T-cell (primary cell): Measurements from ENCODE around the gene SPSB2. TPM values are rescaled to one million over a fixed set of nuclear protein-coding genes. Genes with fewer than 3 reads are reported as not detected.

ENCODE experiments used
- ATAC-seq, 4 experiments: fragments of 200-7000 bp in 3 of 4; fragments of 150-1000 bp in 1 of 4; cut with Tn5 transposase; replicated peaks in 1 of 4; 1 replicate in 3 of 4; 2 replicates in 1 of 4; pipeline ENCODE4 v1.10.0; 2021; ENCODE audit warnings: moderate library complexity in 3 of 4, mild to moderate bottlenecking in 2 of 4, moderate number of reproducible peaks in 1 of 4
- CTCF ChIA-PET, 2 donors: fragments of 300-600 bp; sonication (Branson Sonifier 250); formaldehyde crosslinking; loops; one replicate each; lab custom pipeline; 2022; ENCODE audit warnings: antibody characterized with exemption in 2 of 2; lab: Charles Lee
- POLR2A ChIA-PET, 2 donors: fragments of 300-600 bp; sonication (Branson Sonifier 250); formaldehyde crosslinking; loops; one replicate each; lab custom pipeline; 2022; ENCODE audit warnings: antibody characterized with exemption in 2 of 2; lab: Charles Lee
- DNase-seq, 35 experiments: peaks; one replicate each; pipeline versions ENCODE4 v3.0.0 to v3.0.0-alpha.2; 2013 to 2023
- H3K27ac ChIP-seq: one replicate; pipeline ENCODE4 v1.5.1; 2013; ENCODE audit warnings: low read length
- H3K27me3 ChIP-seq, 2 experiments: replicated peaks in 1 of 2; 1 replicate in 1 of 2; 2 replicates in 1 of 2; pipeline versions ENCODE4 v1.6.1 to v1.7.0; 2013; ENCODE audit warnings: low read length in 1 of 2, mixed read lengths in 1 of 2; ENCODE audit not compliant: control insufficient read depth in 2 of 2, insufficient read depth in 2 of 2; ENCODE audit errors: extremely low read depth in 1 of 2
- H3K36me3 ChIP-seq, 2 donors: 1 replicate in 1 of 2; 2 replicates in 1 of 2; pipeline versions ENCODE4 v1.6.1 to v1.7.0; 2013; ENCODE audit warnings: low read length in 1 of 2; ENCODE audit not compliant: control insufficient read depth in 2 of 2, insufficient read depth in 1 of 2; ENCODE audit errors: extremely low read depth in 1 of 2
- H3K4me1 ChIP-seq, 2 experiments: 1 replicate in 1 of 2; 2 replicates in 1 of 2; pipeline versions ENCODE4 v1.6.1 to v1.7.0; 2013; ENCODE audit warnings: low read length in 2 of 2, mixed read lengths in 1 of 2; ENCODE audit not compliant: insufficient read depth in 2 of 2, control insufficient read depth in 1 of 2; ENCODE audit errors: extremely low read depth in 1 of 2
- H3K4me3 ChIP-seq, 2 donors: 1 replicate in 1 of 2; 2 replicates in 1 of 2; pipeline versions ENCODE4 v1.5.1 to v1.7.0; 2013; ENCODE audit warnings: mild to moderate bottlenecking in 2 of 2, low read length in 1 of 2, moderate library complexity in 1 of 2; ENCODE audit not compliant: control insufficient read depth in 1 of 2; ENCODE audit errors: extremely low read depth in 1 of 2
- H3K9me3 ChIP-seq: 2 replicates; pipeline ENCODE4 v1.7.0; 2013
- H3K27ac Mint-ChIP-seq, 2 donors: one replicate each; pipeline ENCODE4 v1.8.0; 2020 to 2021; ENCODE audit warnings: mild to moderate bottlenecking in 2 of 2, mixed read lengths in 2 of 2
- H3K27me3 Mint-ChIP-seq, 2 donors: one replicate each; pipeline ENCODE4 v1.8.0; 2021 to 2022; ENCODE audit warnings: mixed read lengths in 2 of 2
- H3K36me3 Mint-ChIP-seq: one replicate; pipeline ENCODE4 v1.8.0; 2021; ENCODE audit warnings: mixed read lengths
- H3K4me1 Mint-ChIP-seq, 3 donors: one replicate each; pipeline ENCODE4 v1.8.0; 2020 to 2022; ENCODE audit warnings: mixed read lengths in 3 of 3, mild to moderate bottlenecking in 1 of 3
- H3K4me3 Mint-ChIP-seq, 3 donors: one replicate each; pipeline ENCODE4 v1.8.0; 2020 to 2022; ENCODE audit warnings: mild to moderate bottlenecking in 3 of 3, mixed read lengths in 3 of 3, moderate library complexity in 3 of 3
- H3K9me3 Mint-ChIP-seq, 3 donors: one replicate each; pipeline ENCODE4 v1.8.0; 2020 to 2022; ENCODE audit warnings: mixed read lengths in 3 of 3
- WGBS: methylation state at CpG from one replicate; pipeline ENCODE4 v1.1.5; 2013; ENCODE audit warnings: missing lambda C conversion rate; ENCODE audit not compliant: insufficient coverage; 5-methylcytosine and 5-hydroxymethylcytosine counted together
- total RNA-seq, 35 experiments: library from RNA in 6 of 35; stranded (reverse) in 6 of 35; fragments of 120-200 nt in 1 of 35; gene quantifications; one replicate each; pipeline versions ENCODE4 v1.2.1 to v1.2.4 and lab custom pipeline; 2013 to 2026

SPSB2 gene
- total RNA-seq, 5 donors from 2014 or later (not counting 1 experiment from before 2014, with no cell fraction given), result 6.2 to 25.9 (median 21.8) TPM

- H3K4me1 Mint-ChIP-seq, result peaks cover 0 to 8% (median 0%) of the 10 kb centered on the region in 3 donors
- no peak overlapping the region for H3K27ac ChIP-seq
- H3K4me3 Mint-ChIP-seq, result no peak overlapping the region
- WGBS, result 99% methylated on average over 6 of the region's 9 CpGs
- no peaks in the 10 kb centered on the region for H3K27me3 Mint-ChIP-seq
- H3K27ac Mint-ChIP-seq, result no peak overlapping the region
- peaks cover 37 to 92% of the 10 kb centered on the region in 2 donors for H3K36me3 ChIP-seq
- H3K9me3 Mint-ChIP-seq, result no peaks in the 10 kb centered on the region
- no peaks in the 10 kb centered on the region for H3K27me3 ChIP-seq
- CTCF ChIA-PET, result no interaction called here
- peaks cover 53% of the 10 kb centered on the region for H3K36me3 Mint-ChIP-seq
- H3K4me1 ChIP-seq, result no peaks in the 10 kb centered on the region
- H3K9me3 ChIP-seq, result no peaks in the 10 kb centered on the region
- POLR2A ChIA-PET, result no interaction called here
- H3K4me3 ChIP-seq, result no peak overlapping the region
- DNase-seq (no peak), ATAC-seq (no peak)
Observed at GRCh38 chr12:6860116-6860515, 13.0 kb downstream of the SPSB2 start.

- ATAC-seq, result no peak
- ChIA-PET CTCF (interaction anchor here in 1 of 2 donors (1.0 kb wide), 1 partner anchor 8 kb away, joined by 5 read pairs; the partner anchor contains the start of gene TPI1), POLR2A (interaction anchor here in 1 of 2 donors (0.6 kb wide), 1 partner anchor 72 kb away, joined by 8 read pairs; no protein-coding TSS in a partner anchor)
- Histone ChIP-seq H3K9me3 (no peaks in the 10 kb centered on the region), H3K4me3 (no peak overlapping the region), H3K4me1 (peaks cover 4 to 8% of the 10 kb centered on the region in 2 experiments), H3K27ac (no peak overlapping the region), H3K36me3 (peaks cover 30 to 85% of the 10 kb centered on the region in 2 donors), H3K27me3 (no peaks in the 10 kb centered on the region)
- Mint-ChIP-seq H3K27ac (no peak overlapping the region), H3K4me1 (peaks cover 6 to 21% (median 7%) of the 10 kb centered on the region in 3 donors), H3K9me3 (no peaks in the 10 kb centered on the region), H3K4me3 (no peak overlapping the region), H3K27me3 (no peaks in the 10 kb centered on the region), H3K36me3 (peaks cover 47% of the 10 kb centered on the region)
- 100% methylated on average over 1 of the region's 2 CpGs for WGBS
- DNase-seq, result no peak
Observed at GRCh38 chr12:6858799-6859198, 14.3 kb downstream of the SPSB2 start.

- no peak for ATAC-seq
- peaks cover 15 to 52% of the 10 kb centered on the region in 2 donors for H3K36me3 ChIP-seq
- POLR2A ChIA-PET, result interaction anchor here in 1 of 2 donors (0.5 kb wide), 2 partner anchors 23 to 246 kb away, joined by 5 to 7 read pairs; no protein-coding TSS in a partner anchor
- WGBS, result 95% methylated on average over 12 of the region's 14 CpGs
- Mint-ChIP-seq H3K4me1 (peaks cover 22 to 38% (median 26%) of the 10 kb centered on the region in 3 donors), H3K9me3 (no peaks in the 10 kb centered on the region), H3K27me3 (no peaks in the 10 kb centered on the region), H3K36me3 (peaks cover 27% of the 10 kb centered on the region), H3K4me3 (no peak overlapping the region), H3K27ac (no peak overlapping the region)
- CTCF ChIA-PET, result interaction anchor here (0.6 to 1.0 kb wide), 5 partner anchors 14 to 225 kb away, joined by 3 to 8 read pairs (median 3); partner anchors contain the start of gene SPSB2 (in 1 of the 2)
- H3K27ac ChIP-seq, result no peak overlapping the region
- H3K9me3 ChIP-seq, result no peaks in the 10 kb centered on the region
- H3K27me3 ChIP-seq, result no peaks in the 10 kb centered on the region
- H3K4me1 ChIP-seq, result peaks cover 20 to 34% of the 10 kb centered on the region in 2 experiments
- DNase-seq, result no peak
- no peak overlapping the region for H3K4me3 ChIP-seq
Observed at GRCh38 chr12:6855322-6855721, 17.8 kb downstream of the SPSB2 start.

GRCh38 chr12:6854036-6854435 is 19.1 kb downstream of the SPSB2 start:
- H3K4me3 ChIP-seq, result no peak overlapping the region
- peak overlapping the region in 2 of 3 donors; percentile 79 to 98 for H3K4me3 Mint-ChIP-seq
- H3K4me1 ChIP-seq, result peaks cover 20 to 34% of the 10 kb centered on the region in 2 experiments
- no peaks in the 10 kb centered on the region for H3K27me3 ChIP-seq
- H3K4me1 Mint-ChIP-seq, result peaks cover 22 to 41% (median 33%) of the 10 kb centered on the region in 3 donors
- no peaks in the 10 kb centered on the region for H3K27me3 Mint-ChIP-seq
- no peaks in the 10 kb centered on the region for H3K9me3 ChIP-seq
- ChIA-PET CTCF (interaction anchor here (0.5 to 3.9 kb wide), 6 partner anchors 11 to 164 kb away, joined by 3 to 58 read pairs (median 4); partner anchors contain the start of genes SPSB2 (in 2 of the 2), LPCAT3 (in 1 of the 2) and PTMS (in 1 of the 2)), POLR2A (interaction anchor here (0.6 to 3.1 kb wide), 6 partner anchors 19 to 164 kb away, joined by 3 to 19 read pairs (median 7); partner anchors contain the start of genes C12orf57 (in 1 of the 2), RNU7-1 (in 1 of the 2) and SPSB2 (in 1 of the 2))
- DNase-seq (no peak), ATAC-seq (no peak)
- 92% methylated on average over 5 of the region's 6 CpGs for WGBS
- H3K9me3 Mint-ChIP-seq, result no peaks in the 10 kb centered on the region
- H3K36me3 ChIP-seq, result peaks cover 10 to 42% of the 10 kb centered on the region in 2 donors
- peak overlapping the region; percentile 98 to 99 for H3K27ac Mint-ChIP-seq
- H3K27ac ChIP-seq, result peak overlapping the region; percentile 60
- H3K36me3 Mint-ChIP-seq, result peaks cover 21% of the 10 kb centered on the region

GRCh38 chr12:6853626-6854025 is 19.5 kb downstream of the SPSB2 start:
- H3K4me3 ChIP-seq, result no peak overlapping the region
- no peaks in the 10 kb centered on the region for H3K9me3 Mint-ChIP-seq

More at GRCh38 chr12:6853626-6854025, 19.5 kb downstream of the SPSB2 start:
- H3K27ac Mint-ChIP-seq, result peak overlapping the region; percentile 98 to 99
- H3K36me3 Mint-ChIP-seq, result peaks cover 21% of the 10 kb centered on the region
- peak overlapping the region; percentile 60 for H3K27ac ChIP-seq
- POLR2A ChIA-PET, result interaction anchor here (0.5 to 3.1 kb wide), 6 partner anchors 19 to 339 kb away, joined by 3 to 19 read pairs (median 10); partner anchors contain the start of genes C12orf57 (in 1 of the 2), RNU7-1 (in 1 of the 2) and SPSB2 (in 1 of the 2)
- WGBS, result no CpG with 5 or more reads among the region's 1 CpG
- peaks cover 10 to 38% of the 10 kb centered on the region in 2 donors for H3K36me3 ChIP-seq
- peaks cover 22 to 41% (median 33%) of the 10 kb centered on the region in 3 donors for H3K4me1 Mint-ChIP-seq
- DNase-seq (no peak), ATAC-seq (no peak)
- H3K9me3 ChIP-seq, result no peaks in the 10 kb centered on the region
- peaks cover 20 to 34% of the 10 kb centered on the region in 2 experiments for H3K4me1 ChIP-seq
- no peaks in the 10 kb centered on the region for H3K27me3 ChIP-seq
- H3K4me3 Mint-ChIP-seq, result peak overlapping the region; percentile 79 to 98 (median 94)
- CTCF ChIA-PET, result interaction anchor here (0.5 to 3.9 kb wide), 7 partner anchors 11 to 165 kb away, joined by 3 to 58 read pairs (median 5); partner anchors contain the start of genes SPSB2 (in 2 of the 2), LPCAT3 (in 1 of the 2) and PTMS (in 1 of the 2)
- H3K27me3 Mint-ChIP-seq, result no peaks in the 10 kb centered on the region
